H9 (cell line): Measurements from ENCODE around the gene PHLDA2. TPM values are rescaled to one million over a fixed set of nuclear protein-coding genes. Genes with fewer than 3 reads are reported as not detected.

Experiments used
- DNase-seq: peaks from one replicate; pipeline ENCODE4 v3.0.0-alpha.2; 2017
- H2AFZ ChIP-seq: one replicate; pipeline ENCODE4 v1.6.1; 2013; ENCODE audit warnings: mild to moderate bottlenecking, low read length, control low read depth, moderate library complexity
- H2AK5ac ChIP-seq: 2 replicates; pipeline ENCODE4 v1.6.1; 2013; ENCODE audit warnings: low read length, control low read depth, mixed read lengths; ENCODE audit not compliant: insufficient read length
- H2BK120ac ChIP-seq: one replicate; pipeline ENCODE4 v1.6.1; 2013; ENCODE audit warnings: low read depth, mild to moderate bottlenecking, low read length, control low read depth, inconsistent platforms; ENCODE audit not compliant: poor library complexity, severe bottlenecking
- H2BK12ac ChIP-seq: 2 replicates; pipeline ENCODE4 v1.6.1; 2013; ENCODE audit warnings: low read length, control low read depth, mixed read lengths, low read depth; ENCODE audit not compliant: insufficient read length
- H2BK15ac ChIP-seq: 2 replicates; pipeline ENCODE4 v1.6.1; 2013; ENCODE audit warnings: low read depth, low read length, control low read depth
- H2BK20ac ChIP-seq: one replicate; pipeline ENCODE4 v1.6.1; 2013; ENCODE audit warnings: low read depth, mild to moderate bottlenecking, low read length, control low read depth, inconsistent platforms; ENCODE audit not compliant: poor library complexity, severe bottlenecking
- H2BK5ac ChIP-seq: 2 replicates; pipeline ENCODE4 v1.6.1; 2013; ENCODE audit warnings: low read length, control low read depth, mixed read lengths; ENCODE audit not compliant: insufficient read length
- H3K14ac ChIP-seq: 2 replicates; pipeline ENCODE4 v1.6.1; 2013; ENCODE audit warnings: low read length, control low read depth; ENCODE audit not compliant: insufficient read depth
- H3K18ac ChIP-seq: 2 replicates; pipeline ENCODE4 v1.6.1; 2013; ENCODE audit warnings: low read depth, mild to moderate bottlenecking, mixed read lengths, low read length, control low read depth; ENCODE audit not compliant: insufficient read length
- H3K23ac ChIP-seq: 2 replicates; pipeline ENCODE4 v1.6.1; 2013; ENCODE audit warnings: low read length, control low read depth, mixed read lengths, low read depth; ENCODE audit not compliant: insufficient read length
- H3K23me2 ChIP-seq: 2 replicates; pipeline ENCODE4 v1.6.1; 2013; ENCODE audit warnings: low read depth, mild to moderate bottlenecking, mixed read lengths, low read length, control low read depth; ENCODE audit not compliant: insufficient read length, poor library complexity, severe bottlenecking
- H3K27ac ChIP-seq: 2 replicates; pipeline ENCODE4 v1.5.1; 2013; ENCODE audit warnings: low read length, control low read depth, mixed read lengths, low read depth; ENCODE audit not compliant: insufficient read length
- H3K27me3 ChIP-seq: 2 replicates; pipeline ENCODE4 v1.6.1; 2013; ENCODE audit warnings: low read length, control low read depth, inconsistent platforms; ENCODE audit not compliant: insufficient read depth
- H3K4ac ChIP-seq: 2 replicates; pipeline ENCODE4 v1.6.1; 2013; ENCODE audit warnings: low read depth, mild to moderate bottlenecking, control low read depth, inconsistent platforms, low read length, moderate library complexity
- H3K4me1 ChIP-seq: 2 replicates; pipeline ENCODE4 v1.6.1; 2013; ENCODE audit warnings: low read length, control low read depth, inconsistent platforms; ENCODE audit not compliant: insufficient read depth
- H3K4me2 ChIP-seq: 2 replicates; pipeline ENCODE4 v1.6.1; 2013; ENCODE audit warnings: low read length, control low read depth, mixed read lengths; ENCODE audit not compliant: insufficient read length, insufficient read depth
- H3K56ac ChIP-seq: 2 replicates; pipeline ENCODE4 v1.6.1; 2013; ENCODE audit warnings: low read depth, mild to moderate bottlenecking, mixed read lengths, low read length, control low read depth; ENCODE audit not compliant: insufficient read length
- H3K79me1 ChIP-seq: 2 replicates; pipeline ENCODE4 v1.6.1; 2013; ENCODE audit warnings: low read depth, mild to moderate bottlenecking, moderate library complexity, low read length, control low read depth, inconsistent platforms; ENCODE audit not compliant: insufficient read depth, poor library complexity, severe bottlenecking
- H3K79me2 ChIP-seq: 2 replicates; pipeline ENCODE4 v1.6.1; 2013; ENCODE audit warnings: low read length, control low read depth, inconsistent platforms; ENCODE audit not compliant: insufficient read depth
- H3K9ac ChIP-seq: 2 replicates; pipeline ENCODE4 v1.6.1; 2013; ENCODE audit warnings: low read length, control low read depth, mixed read lengths; ENCODE audit not compliant: insufficient read length; ENCODE audit errors: extremely low read depth
- H3K9me3 ChIP-seq: one replicate; pipeline ENCODE4 v1.6.1; 2013; ENCODE audit warnings: low read depth, low read length, inconsistent platforms; ENCODE audit not compliant: control insufficient read depth
- H3T11ph ChIP-seq: one replicate; pipeline ENCODE4 v1.6.1; 2013; ENCODE audit warnings: mild to moderate bottlenecking, low read length, control low read depth, inconsistent platforms
- H4K20me1 ChIP-seq: one replicate; pipeline ENCODE4 v1.6.1; 2013; ENCODE audit not compliant: control insufficient read depth, insufficient read length, insufficient read depth
- H4K5ac ChIP-seq: 2 replicates; pipeline ENCODE4 v1.6.1; 2013; ENCODE audit warnings: low read depth, mild to moderate bottlenecking, mixed read lengths, low read length, control low read depth; ENCODE audit not compliant: insufficient read length
- H4K8ac ChIP-seq: replicated peaks from 2 replicates; pipeline ENCODE4 v1.6.1; 2013; ENCODE audit warnings: low read length, control low read depth, mixed read lengths, low read depth; ENCODE audit not compliant: insufficient read length
- H4K91ac ChIP-seq: 2 replicates; pipeline ENCODE4 v1.6.1; 2013; ENCODE audit warnings: low read depth, mild to moderate bottlenecking, moderate library complexity, mixed read lengths, low read length, control low read depth; ENCODE audit not compliant: insufficient read length
- H3K27ac Mint-ChIP-seq, 3 experiments: 2 replicates in 2 of 3; 3 replicates in 1 of 3; pipeline ENCODE4 v1.8.0; 2020 to 2021; ENCODE audit warnings: mixed read lengths in 3 of 3, mild to moderate bottlenecking in 1 of 3, moderate library complexity in 1 of 3
- H3K27me3 Mint-ChIP-seq: 2 replicates; pipeline ENCODE4 v1.8.0; 2021; ENCODE audit warnings: low read depth, mild to moderate bottlenecking, moderate library complexity, mixed read lengths
- H3K36me3 Mint-ChIP-seq, 3 experiments: 2 replicates in 2 of 3; 3 replicates in 1 of 3; pipeline ENCODE4 v1.8.0; 2020 to 2021; ENCODE audit warnings: low read depth in 3 of 3, mixed read lengths in 3 of 3; ENCODE audit not compliant: insufficient read depth in 1 of 3
- H3K4me1 Mint-ChIP-seq, 2 experiments: 2 replicates each; pipeline ENCODE4 v1.8.0; 2020; ENCODE audit warnings: mixed read lengths in 2 of 2
- H3K4me3 Mint-ChIP-seq, 2 experiments: 2 replicates in 1 of 2; 3 replicates in 1 of 2; pipeline ENCODE4 v1.8.0; 2020 to 2021; ENCODE audit warnings: mild to moderate bottlenecking in 2 of 2, mixed read lengths in 2 of 2, moderate library complexity in 1 of 2
- H3K9me3 Mint-ChIP-seq, 2 experiments: 2 replicates in 1 of 2; 3 replicates in 1 of 2; pipeline ENCODE4 v1.8.0; 2020; ENCODE audit warnings: mild to moderate bottlenecking in 2 of 2, mixed read lengths in 2 of 2, moderate library complexity in 1 of 2
- WGBS: extraction: QIAGEN DNeasy Blood & Tissue Kit; methylation state at CpG from one replicate; pipeline ENCODE4 v1.1.7; 2013; ENCODE audit warnings: missing lambda C conversion rate, low lambda C conversion rate, mixed read lengths; ENCODE audit not compliant: insufficient read length; ENCODE audit errors: extremely low coverage; 5-methylcytosine and 5-hydroxymethylcytosine counted together
- total RNA-seq: library from RNA; stranded (reverse); gene quantifications from 2 replicates; pipeline ENCODE4 v1.2.1, GENCODE V29; 2021
- TF ChIP-seq, protein P1 (sequence below): fragments of 200-600 bp; sonication (generic); conservative IDR thresholded peaks from 3 replicates; pipeline ENCODE4 v1.8.0; 2021; ENCODE audit warnings: antibody characterized with exemption, mild to moderate bottlenecking

The PHLDA2 gene
- total RNA-seq, 1 experiment from 2014 or later = 42.8 TPM

DNA sequence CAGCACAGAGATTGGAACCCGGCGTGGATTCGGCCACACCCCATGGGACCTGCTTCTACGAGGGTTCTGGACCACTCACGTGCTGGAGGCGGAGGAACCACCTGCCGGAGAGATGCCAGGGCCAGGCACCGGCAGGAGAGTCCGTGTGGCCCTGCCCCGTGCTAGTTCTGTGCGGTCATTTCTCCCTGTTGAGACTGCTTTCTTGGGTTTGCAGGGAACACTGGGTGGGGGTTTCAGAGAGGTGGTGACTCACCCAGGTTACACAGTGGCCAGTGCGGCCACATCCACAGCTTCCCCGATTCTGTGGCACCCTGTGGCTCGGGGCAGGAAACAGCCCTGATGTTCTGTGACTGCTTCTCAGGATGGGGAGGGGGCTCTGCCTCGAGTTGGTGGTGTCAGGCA lies 3.6 kb upstream of the PHLDA2 start:
- Histone ChIP-seq H3K4ac (no peak overlapping the region), H3K79me2 (no peaks in the 10 kb centered on the region), H2BK15ac (no peak overlapping the region), H3K18ac (no peak overlapping the region), H2AK5ac (no peak overlapping the region), H3K23ac (no peak overlapping the region), H3K27ac (no peak overlapping the region), H3K79me1 (no peaks in the 10 kb centered on the region), H3K14ac (no peak overlapping the region), H2BK20ac (no peak overlapping the region), H2BK5ac (no peak overlapping the region), H4K5ac (no peak overlapping the region), H4K8ac (no peak overlapping the region), H3K27me3 (peaks cover 14% of the 10 kb centered on the region; the same call in 1 of the 2 replicates), H4K20me1 (no peaks in the 10 kb centered on the region), H3K4me1 (no peaks in the 10 kb centered on the region), H3K9ac (no peak overlapping the region), H3K23me2 (peaks cover 10% of the 10 kb centered on the region), H2BK120ac (no peak overlapping the region), H2AFZ (no peak overlapping the region), H2BK12ac (no peak overlapping the region), H3T11ph (no peak overlapping the region), H3K4me2 (no peak overlapping the region), H3K9me3 (peaks cover 12% of the 10 kb centered on the region), H4K91ac (no peak overlapping the region), H3K56ac (no peak overlapping the region)
- Mint-ChIP-seq H3K4me3 (no peak overlapping the region), H3K27ac (no peak overlapping the region; a peak in 1 of 7 replicates), H3K9me3 (peaks cover 11 to 13% of the 10 kb centered on the region in 2 experiments), H3K27me3 (peaks cover 37% of the 10 kb centered on the region), H3K36me3 (peaks cover 6 to 9% (median 8%) of the 10 kb centered on the region in 3 experiments), H3K4me1 (peaks cover 6 to 8% of the 10 kb centered on the region in 2 experiments)
- WGBS = no CpG with 5 or more reads among the region's 15 CpGs
- TF ChIP-seq, protein P1, sequence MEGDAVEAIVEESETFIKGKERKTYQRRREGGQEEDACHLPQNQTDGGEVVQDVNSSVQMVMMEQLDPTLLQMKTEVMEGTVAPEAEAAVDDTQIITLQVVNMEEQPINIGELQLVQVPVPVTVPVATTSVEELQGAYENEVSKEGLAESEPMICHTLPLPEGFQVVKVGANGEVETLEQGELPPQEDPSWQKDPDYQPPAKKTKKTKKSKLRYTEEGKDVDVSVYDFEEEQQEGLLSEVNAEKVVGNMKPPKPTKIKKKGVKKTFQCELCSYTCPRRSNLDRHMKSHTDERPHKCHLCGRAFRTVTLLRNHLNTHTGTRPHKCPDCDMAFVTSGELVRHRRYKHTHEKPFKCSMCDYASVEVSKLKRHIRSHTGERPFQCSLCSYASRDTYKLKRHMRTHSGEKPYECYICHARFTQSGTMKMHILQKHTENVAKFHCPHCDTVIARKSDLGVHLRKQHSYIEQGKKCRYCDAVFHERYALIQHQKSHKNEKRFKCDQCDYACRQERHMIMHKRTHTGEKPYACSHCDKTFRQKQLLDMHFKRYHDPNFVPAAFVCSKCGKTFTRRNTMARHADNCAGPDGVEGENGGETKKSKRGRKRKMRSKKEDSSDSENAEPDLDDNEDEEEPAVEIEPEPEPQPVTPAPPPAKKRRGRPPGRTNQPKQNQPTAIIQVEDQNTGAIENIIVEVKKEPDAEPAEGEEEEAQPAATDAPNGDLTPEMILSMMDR = no peak
- DNase-seq = no peak
